HepG2 (cell line): ENCODE data around the gene DTNA. TPM values are rescaled to one million over a fixed set of nuclear protein-coding genes. Genes with fewer than 3 reads are reported as not detected.
A peak's percentile ranks its signal among the peaks of the same experiment; 100 is the strongest.

Source experiments
- ATAC-seq: fragments of 200-7000 bp; cut with Tn5 transposase; 3 replicates; pipeline ENCODE4 v1.9.1; 2020; ENCODE audit warnings: mild to moderate bottlenecking, moderate library complexity
- BruUV-seq: library from RNA; stranded (reverse); fragments of 400-500 nt; replicated peaks from 2 replicates; lab custom pipeline; 2021; lab: Mats Ljungman, UMichigan
- CTCF ChIA-PET: fragments of 300-600 bp; formaldehyde crosslinking; extraction: SDS; loops from one replicate; lab custom pipeline; 2021; ENCODE audit warnings: low total read pairs, inconsistent platforms, low intra/inter-chr PET ratio; lab: Yijun Ruan, JAX
- POLR2A ChIA-PET: fragments of 350-600 bp; sonication (Branson Sonifier 250); formaldehyde crosslinking; loops from one replicate; lab custom pipeline; 2020; ENCODE audit warnings: antibody characterized with exemption, inconsistent platforms; lab: Yijun Ruan, JAX
- DNase-seq: peaks from one replicate; pipeline ENCODE4 v3.0.0-alpha.2; 2015; ENCODE audit warnings: low spot score
- FAIRE-seq: peaks from 3 replicates; lab custom pipeline; 2011; peaks lifted over from hg19 to GRCh38; lab: Jason Lieb, UNC
- H2AFZ ChIP-seq: one replicate; pipeline ENCODE4 v1.6.1; 2011; ENCODE audit warnings: low read length, inconsistent platforms
- H3K27ac ChIP-seq: fragments of 300-600 bp; 3 replicates; pipeline ENCODE4 v1.8.0; 2011; ENCODE audit warnings: mixed run types, mild to moderate bottlenecking, mixed read lengths, low read length, inconsistent platforms; ENCODE audit not compliant: insufficient read depth; ENCODE audit errors: extremely low read length
- H3K27me3 ChIP-seq, 2 experiments: fragments of 200-600 bp in 1 of 2; 2 replicates in 1 of 2; 3 replicates in 1 of 2; pipeline versions ENCODE4 v1.6.0 to v1.8.0; 2011; ENCODE audit warnings: low read length in 2 of 2, mild to moderate bottlenecking in 2 of 2, moderate library complexity in 2 of 2, inconsistent platforms in 1 of 2; ENCODE audit not compliant: insufficient read depth in 2 of 2, control insufficient read depth in 1 of 2
- H3K36me3 ChIP-seq, 2 experiments: fragments of 200-600 bp in 1 of 2; replicated peaks in 1 of 2; 2 replicates in 1 of 2; 3 replicates in 1 of 2; pipeline versions ENCODE4 v1.5.1 to v1.8.0; 2011; ENCODE audit warnings: low read length in 2 of 2, inconsistent platforms in 1 of 2; ENCODE audit not compliant: insufficient read depth in 2 of 2, control insufficient read depth in 1 of 2
- H3K4me1 ChIP-seq: 2 replicates; pipeline ENCODE4 v1.5.1; 2012; ENCODE audit warnings: low read length, inconsistent platforms; ENCODE audit not compliant: insufficient read depth
- H3K4me2 ChIP-seq: 2 replicates; pipeline ENCODE4 v1.6.0; 2011; ENCODE audit warnings: low read depth, low read length, inconsistent platforms
- H3K4me3 ChIP-seq, 3 experiments: fragments of 200-600 bp in 1 of 3; sonication (generic), shearing (Covaris generic) in 1 of 3; replicated peaks in 1 of 3; 2 replicates each; pipeline ENCODE4 v1.5.1; 2011 to 2016; ENCODE audit warnings: low read length in 3 of 3, inconsistent platforms in 2 of 3, low read depth in 2 of 3, mild to moderate bottlenecking in 2 of 3, control low read depth in 1 of 3, mixed read lengths in 1 of 3; ENCODE audit not compliant: insufficient read depth in 1 of 3
- H3K79me2 ChIP-seq: one replicate; pipeline ENCODE4 v1.6.1; 2011; ENCODE audit warnings: low read length, inconsistent platforms; ENCODE audit not compliant: insufficient read depth
- H3K9ac ChIP-seq: 2 replicates; pipeline ENCODE4 v1.6.0; 2011; ENCODE audit warnings: mild to moderate bottlenecking, low read depth, low read length, inconsistent platforms; ENCODE audit not compliant: insufficient read depth
- H3K9me3 ChIP-seq: 2 replicates; pipeline ENCODE4 v1.5.1; 2012; ENCODE audit warnings: mild to moderate bottlenecking, low read length
- H4K20me1 ChIP-seq: 2 replicates; pipeline ENCODE4 v1.6.0; 2011; ENCODE audit warnings: inconsistent platforms, mild to moderate bottlenecking, low read length, moderate library complexity; ENCODE audit not compliant: insufficient read depth
- SMC3 ChIP-seq: IDR thresholded peaks from 2 replicates; pipeline ENCODE4 v1.6.1; 2011; ENCODE audit warnings: low read length, improper control_type of control experiment
- STAG1 ChIP-seq: sonication (generic); formaldehyde crosslinking; IDR thresholded peaks from 2 replicates; pipeline ENCODE4 v1.4.0; 2020; ENCODE audit warnings: missing genetic modification reagents
- ZNF121 ChIP-seq: sonication (generic); formaldehyde crosslinking; IDR thresholded peaks from 2 replicates; pipeline ENCODE4 v1.5.0; 2020; ENCODE audit warnings: mild to moderate bottlenecking, missing genetic modification reagents
- ZXDC ChIP-seq: sonication (generic); formaldehyde crosslinking; IDR thresholded peaks from 2 replicates; pipeline ENCODE4 v1.5.0; 2020; ENCODE audit warnings: mild to moderate bottlenecking, missing genetic modification reagents
- WGBS: methylation state at CpG from one replicate; pipeline ENCODE4 v1.1.6; 2017; ENCODE audit warnings: low lambda C conversion rate; 5-methylcytosine and 5-hydroxymethylcytosine counted together
- in situ Hi-C: cut with HindIII; loops from 2 replicates; pipeline ENCODE4 v1.10.0; 2017; ENCODE audit warnings: low pct_unique_long_range_greater_than_20kb; ENCODE audit not compliant: extremely low pct_ligation_motif_present
- intact Hi-C: fragments of 100-400 bp; cut with micrococcal nuclease; formaldehyde crosslinking; loops from one replicate; pipeline ENCODE4 v1.10.0; 2022; ENCODE audit not compliant: unreplicated experiment
- polyA plus RNA-seq, 8 experiments: library from polyadenylated mRNA; depleted of rRNA in 3 of 8; stranded (reverse) in 7 of 8; unstranded in 1 of 8; fragments of >200 nt; fragmentation: Illumina TruSeq in 4 of 8; extraction: Trizol in 4 of 8; gene quantifications; 2 replicates each; pipeline versions ENCODE4 v1.2.1 to v1.2.3, GENCODE V29; 2011 to 2016; ENCODE audit warnings: low read depth in 4 of 8, missing spikeins in 1 of 8, mixed read lengths in 1 of 8; ENCODE audit not compliant: insufficient read depth in 1 of 8
- total RNA-seq, 5 experiments: library from RNA; depleted of rRNA; stranded (reverse); fragments of >200 nt; fragmentation: Illumina TruSeq; extraction: Trizol; gene quantifications; 2 replicates each; pipeline ENCODE4 v1.2.3, GENCODE V29; 2016; ENCODE audit warnings: low read depth in 1 of 5
- TF ChIP-seq, protein P1 (sequence below): sonication (generic); formaldehyde crosslinking; IDR thresholded peaks from 2 replicates; pipeline ENCODE4 v1.5.0; 2020; ENCODE audit warnings: mild to moderate bottlenecking, missing genetic modification reagents, moderate library complexity

Gene DTNA
- total and polyA plus RNA-seq, 2 of the 13 experiments (the other 11 are each of a cell fraction or from before 2014, with no cell fraction given), result 8.5 to 29.0 TPM

DNA sequence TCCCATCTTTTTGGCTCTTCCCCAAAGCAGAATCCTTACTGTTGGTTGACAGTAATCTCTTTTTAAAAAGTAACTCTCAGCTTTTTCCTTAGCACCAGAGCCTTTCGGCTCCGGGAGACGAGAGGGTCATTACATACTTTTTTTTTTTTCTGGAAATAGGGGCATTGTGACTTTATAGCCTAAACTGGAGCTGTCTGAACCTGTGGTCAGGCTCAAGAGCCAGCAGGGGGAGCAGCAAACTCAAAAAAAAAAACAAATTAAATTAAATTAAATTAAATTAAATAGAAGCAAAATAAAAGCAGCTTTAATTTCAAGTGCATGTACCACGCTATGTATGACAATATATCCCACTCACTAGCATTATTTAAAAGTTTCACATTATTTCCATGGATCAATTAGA lies 156.6 kb downstream of the DTNA start:
- no peak for DNase-seq
- Histone ChIP-seq H3K4me3 (no peak overlapping the region), H3K4me2 (no peak overlapping the region), H3K36me3 (no peaks in the 10 kb centered on the region), H3K9ac (no peak overlapping the region), H3K9me3 (no peaks in the 10 kb centered on the region), H3K27ac (no peak overlapping the region), H2AFZ (no peak overlapping the region), H3K27me3 (no peaks in the 10 kb centered on the region), H3K4me1 (no peaks in the 10 kb centered on the region), H4K20me1 (no peaks in the 10 kb centered on the region), H3K79me2 (no peaks in the 10 kb centered on the region)
- in situ Hi-C loops (loop anchor here (5.0 kb wide), 1 partner anchor 111 kb away; no protein-coding TSS in a partner anchor), intact Hi-C loops (loop anchor here (1.0 to 5.0 kb wide), 3 partner anchors 111 to 278 kb away; no protein-coding TSS in a partner anchor)
- FAIRE-seq, result no peak
- CTCF ChIA-PET, result interaction anchor here (1.6 kb wide), 1 partner anchor 277 kb away, joined by 6 read pairs; no protein-coding TSS in a partner anchor
- 50% methylated on average over 4 of the region's 4 CpGs for whole genome bisulfite sequencing
- peak; percentile 30; the same call in 1 of the 2 replicates for TF ChIP-seq SMC3
- peak; percentile 41 for TF ChIP-seq STAG1
- no peak for TF ChIP-seq ZXDC
- TF ChIP-seq, protein P1, sequence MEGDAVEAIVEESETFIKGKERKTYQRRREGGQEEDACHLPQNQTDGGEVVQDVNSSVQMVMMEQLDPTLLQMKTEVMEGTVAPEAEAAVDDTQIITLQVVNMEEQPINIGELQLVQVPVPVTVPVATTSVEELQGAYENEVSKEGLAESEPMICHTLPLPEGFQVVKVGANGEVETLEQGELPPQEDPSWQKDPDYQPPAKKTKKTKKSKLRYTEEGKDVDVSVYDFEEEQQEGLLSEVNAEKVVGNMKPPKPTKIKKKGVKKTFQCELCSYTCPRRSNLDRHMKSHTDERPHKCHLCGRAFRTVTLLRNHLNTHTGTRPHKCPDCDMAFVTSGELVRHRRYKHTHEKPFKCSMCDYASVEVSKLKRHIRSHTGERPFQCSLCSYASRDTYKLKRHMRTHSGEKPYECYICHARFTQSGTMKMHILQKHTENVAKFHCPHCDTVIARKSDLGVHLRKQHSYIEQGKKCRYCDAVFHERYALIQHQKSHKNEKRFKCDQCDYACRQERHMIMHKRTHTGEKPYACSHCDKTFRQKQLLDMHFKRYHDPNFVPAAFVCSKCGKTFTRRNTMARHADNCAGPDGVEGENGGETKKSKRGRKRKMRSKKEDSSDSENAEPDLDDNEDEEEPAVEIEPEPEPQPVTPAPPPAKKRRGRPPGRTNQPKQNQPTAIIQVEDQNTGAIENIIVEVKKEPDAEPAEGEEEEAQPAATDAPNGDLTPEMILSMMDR (CRISPR knock-in tag), result peak; percentile 26; the same call in 1 of the 2 replicates
- no peak for TF ChIP-seq ZNF121 (CRISPR knock-in tag)
- BruUV-seq, result no TSS peak
- POLR2A ChIA-PET, result no interaction called here
- ATAC-seq, result no peak
